NCI-H1694 treated with DMSO at 0.1 percent for 48 hours (cell line): ENCODE measurements around the gene UBQLNL.
A peak's percentile ranks its signal among the peaks of the same experiment; 100 is the strongest.

Experiments
- DNase-seq: peaks from one replicate; lab custom pipeline; 2025; lab: John Stamatoyannopoulos, UW

UBQLNL gene

GRCh38 chr11:5507177-5507932 is 9.1 kb downstream of the UBQLNL start:
- no peak for DNase-seq

- no peak for DNase-seq
These were observed 11.0 kb downstream of the UBQLNL start for GRCh38 chr11:5505363-5506048.

GRCh38 chr11:5504403-5504921 is 12.0 kb downstream of the UBQLNL start:
- no peak for DNase-seq

GRCh38 chr11:5500393-5500801 is 16.1 kb downstream of the UBQLNL start:
- no peak for DNase-seq

- no peak for DNase-seq
These were observed 16.8 kb downstream of the UBQLNL start for GRCh38 chr11:5499671-5500070.

GRCh38 chr11:5489576-5490357 is 26.7 kb downstream of the UBQLNL start:
- no peak for DNase-seq

GRCh38 chr11:5488798-5489399 is 27.6 kb downstream of the UBQLNL start:
- DNase-seq, result no peak

- no peak for DNase-seq
These were observed 28.1 kb downstream of the UBQLNL start, which contains the start of gene OR52D1 for GRCh38 chr11:5488385-5488784. OR52D1 (plus strand) TSS chr11:5488685; CDS start chr11:5488707, 22 bp downstream.

- DNase-seq, result no peak
These were observed 30.1 kb downstream of the UBQLNL start for GRCh38 chr11:5486421-5486820.

GRCh38 chr11:5486003-5486402 is 30.5 kb downstream of the UBQLNL start:
- DNase-seq, result no peak

GRCh38 chr11:5476186-5476819 is 40.2 kb downstream of the UBQLNL start:
- peak; percentile 4 for DNase-seq

- DNase-seq, result no peak
These were observed 42.6 kb downstream of the UBQLNL start for GRCh38 chr11:5473921-5474320.

- no peak for DNase-seq
These were observed 49.0 kb downstream of the UBQLNL start for GRCh38 chr11:5467527-5467926.
